Lung (tissue), 12 donors: ENCODE measurements around the gene CD24. TPM values are rescaled to one million over a fixed set of nuclear protein-coding genes. Genes with fewer than 3 reads are reported as not detected.

Experiments
- ATAC-seq: fragments of 200-7000 bp; cut with Tn5 transposase; one replicate; pipeline ENCODE4 v1.9.1; 2020; ENCODE audit warnings: moderate number of reproducible peaks; ENCODE audit not compliant: insufficient read depth, low FRiP score
- DNase-seq, 3 donors: peaks; one replicate each; pipeline ENCODE4 v3.0.0-alpha.2; 2013 to 2017
- H3K27ac ChIP-seq, 2 donors: one replicate each; pipeline ENCODE4 v1.5.1; 2013; ENCODE audit warnings: mild to moderate bottlenecking in 2 of 2, moderate library complexity in 2 of 2, control low read depth in 1 of 2, inconsistent platforms in 1 of 2, low read depth in 1 of 2, low read length in 1 of 2
- H3K27me3 ChIP-seq, 3 donors: one replicate each; pipeline ENCODE4 v1.5.1; 2013; ENCODE audit warnings: low read length in 2 of 3; ENCODE audit not compliant: control insufficient read depth in 3 of 3, insufficient read depth in 3 of 3
- H3K36me3 ChIP-seq, 4 donors: one replicate each; pipeline ENCODE4 v1.5.1; 2013; ENCODE audit warnings: low read length in 4 of 4, mild to moderate bottlenecking in 1 of 4, moderate library complexity in 1 of 4; ENCODE audit not compliant: control insufficient read depth in 4 of 4, insufficient read depth in 4 of 4
- H3K4me1 ChIP-seq, 5 donors: one replicate each; pipeline ENCODE4 v1.5.1; 2013; ENCODE audit warnings: low read length in 5 of 5, mild to moderate bottlenecking in 2 of 5, moderate library complexity in 1 of 5; ENCODE audit not compliant: control insufficient read depth in 5 of 5, insufficient read depth in 5 of 5
- H3K4me3 ChIP-seq: one replicate; pipeline ENCODE4 v1.5.1; 2013; ENCODE audit warnings: mild to moderate bottlenecking, control low read depth, moderate library complexity
- H3K9ac ChIP-seq, 2 donors: one replicate each; pipeline ENCODE4 v1.5.1; 2013; ENCODE audit warnings: low read length in 2 of 2, control low read depth in 1 of 2; ENCODE audit not compliant: insufficient read depth in 1 of 2
- H3K9me3 ChIP-seq, 4 donors: one replicate each; pipeline ENCODE4 v1.5.1; 2013; ENCODE audit warnings: low read length in 3 of 4, mild to moderate bottlenecking in 1 of 4, moderate library complexity in 1 of 4; ENCODE audit not compliant: control insufficient read depth in 4 of 4, insufficient read depth in 3 of 4
- CTCF ChIP-seq: IDR thresholded peaks from 2 replicates; pipeline ENCODE4 v1.5.1; 2012; ENCODE audit warnings: mild to moderate bottlenecking; ENCODE audit errors: control extremely low read depth, extremely low read depth
- WGBS, 2 donors: extraction: QIAGEN DNeasy Blood & Tissue Kit; methylation state at CpG; one replicate each; pipeline ENCODE4 v1.1.7; 2013; 5-methylcytosine and 5-hydroxymethylcytosine counted together
- polyA plus RNA-seq, 2 donors: library from polyadenylated mRNA; stranded (reverse); fragments of 200-250 nt; gene quantifications; one replicate each; pipeline ENCODE4 v1.2.1, GENCODE V29; 2013
- total RNA-seq, 2 donors: library from RNA; depleted of rRNA in 1 of 2; stranded (reverse); fragments of >200 nt in 1 of 2; gene quantifications; one replicate each; pipeline ENCODE4 v1.2.1, GENCODE V29; 2014 to 2021
- donor health status: control.
- donor health status: control.
- donor health status: Bipolar disorder and iron deficiency.
- donor health status: healthy.
- donor health status: DM: yes; HTN: yes; CAD: no.

The CD24 gene
- total and polyA plus RNA-seq, 4 donors = 44.9 to 155 (median 62.4) TPM

GRCh38 chr6:106980926-106981325 lies 6.4 kb upstream of the CD24 start:
- no peak overlapping the region for H3K27ac ChIP-seq
- H3K4me1 ChIP-seq = no peaks in the 10 kb centered on the region
- no peak overlapping the region for H3K4me3 ChIP-seq
- no peaks in the 10 kb centered on the region for H3K9me3 ChIP-seq
- no peak for ATAC-seq
- 84 to 90% methylated on average over 4 of the region's 4 CpGs for WGBS, 2 donors
- peaks cover 0 to 20% (median 10%) of the 10 kb centered on the region in 3 donors for H3K27me3 ChIP-seq
- TF ChIP-seq CTCF = no peak
- no peaks in the 10 kb centered on the region for H3K36me3 ChIP-seq
- no peak for DNase-seq
- H3K9ac ChIP-seq = no peak overlapping the region

- Histone ChIP-seq H3K9me3 (no peaks in the 10 kb centered on the region), H3K27ac (no peak overlapping the region), H3K36me3 (no peaks in the 10 kb centered on the region), H3K9ac (no peak overlapping the region), H3K27me3 (peaks cover 0 to 23% (median 10%) of the 10 kb centered on the region in 3 donors), H3K4me3 (no peak overlapping the region), H3K4me1 (peaks cover 0 to 3% (median 0%) of the 10 kb centered on the region in 5 donors)
- peak; percentile 82 for ATAC-seq
- TF ChIP-seq CTCF = peak; percentile 84
- peak; percentile 81 to 86 (median 86) for DNase-seq
- WGBS, 2 donors = 1% methylated on average over 8 of the region's 8 CpGs
These were observed 4.9 kb upstream of the CD24 start for GRCh38 chr6:106979435-106979884.

- WGBS, 2 donors = 70 to 80% methylated on average over 3 of the region's 3 CpGs
- peaks cover 0 to 13% (median 0%) of the 10 kb centered on the region in 5 donors for H3K4me1 ChIP-seq
- H3K36me3 ChIP-seq = no peaks in the 10 kb centered on the region
- DNase-seq (no peak), ATAC-seq (no peak)
- no peaks in the 10 kb centered on the region for H3K9me3 ChIP-seq
- H3K9ac ChIP-seq = no peak overlapping the region
- H3K4me3 ChIP-seq = no peak overlapping the region
- peaks cover 0 to 41% (median 30%) of the 10 kb centered on the region in 3 donors for H3K27me3 ChIP-seq
- TF ChIP-seq CTCF = no peak
- no peak overlapping the region for H3K27ac ChIP-seq
These were observed 2.7 kb upstream of the CD24 start for GRCh38 chr6:106977246-106977645.

- WGBS, 2 donors = 54 to 68% methylated on average over 5 of the region's 5 CpGs
- Histone ChIP-seq H3K4me1 (peaks cover 0 to 13% (median 0%) of the 10 kb centered on the region in 5 donors), H3K36me3 (no peaks in the 10 kb centered on the region), H3K4me3 (no peak overlapping the region), H3K27me3 (peaks cover 0 to 47% (median 37%) of the 10 kb centered on the region in 3 donors), H3K9ac (no peak overlapping the region), H3K9me3 (no peaks in the 10 kb centered on the region), H3K27ac (no peak overlapping the region)
- no peak for ATAC-seq
- DNase-seq = peak; percentile 14 to 39 (median 19)
- TF ChIP-seq CTCF = no peak
These were observed 1.7 kb upstream of the CD24 start for GRCh38 chr6:106976270-106976669.
